ENCODE data around the gene ANKRD11. TPM values are rescaled to one million over a fixed set of nuclear protein-coding genes. Genes with fewer than 3 reads are reported as not detected.

ANKRD11 gene
- total and polyA plus RNA-seq, 7 experiments from 2014 or later: 8.7 to 254 (median 239) TPM

DNA sequence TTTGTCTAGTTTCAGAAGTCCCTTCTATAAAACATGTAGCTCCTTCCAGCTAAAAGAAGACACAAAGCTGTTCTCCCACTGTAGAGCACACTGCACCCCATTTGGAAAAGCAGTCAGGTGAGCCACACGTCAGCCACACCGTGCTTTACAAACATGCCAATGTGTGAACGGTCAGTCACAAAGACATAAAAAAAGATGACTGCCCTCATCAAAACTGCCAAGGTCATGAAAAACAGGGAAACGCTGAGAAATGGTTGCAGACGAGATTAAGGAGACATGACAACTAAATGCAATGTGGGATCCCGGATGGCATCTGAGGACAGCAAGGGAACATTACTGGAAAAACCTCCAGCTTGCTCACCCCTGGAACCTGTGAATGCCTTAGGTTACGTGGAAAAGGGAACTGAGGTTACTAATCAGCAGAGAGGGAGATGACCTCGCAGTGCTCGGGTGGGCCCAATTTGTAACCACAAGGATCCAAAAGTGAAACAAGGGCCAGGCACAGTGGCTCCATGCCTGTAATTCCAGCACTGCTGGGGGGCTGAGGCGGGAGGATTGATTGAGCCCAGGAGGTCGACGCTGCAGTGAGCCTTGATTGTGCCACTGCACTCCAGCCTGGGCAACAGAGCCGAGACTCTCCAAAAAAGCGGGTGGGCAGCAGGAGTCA lies 8.1 kb downstream of the ANKRD11 start:
- H3K4me1 Mint-ChIP-seq: peaks cover 81 to 96% (median 87%) of the 10 kb centered on the region in 7 donors
- H3K4me3 ChIP-seq (ENCODE audit: low read length): no peak overlapping the region
- H3K36me3 Mint-ChIP-seq: peaks cover 0 to 18% (median 3%) of the 10 kb centered on the region in 5 donors
- H3K27ac ChIP-seq (ENCODE audit: low read depth, low read length): peak overlapping the region; percentile 43
- peak overlapping the region; percentile 61 to 98 (median 83) for H3K4me3 Mint-ChIP-seq
- no peaks in the 10 kb centered on the region for H3K36me3 ChIP-seq (ENCODE audit: control insufficient read depth in 2 of 3, insufficient read depth in 3 of 3, low read length in 3 of 3)
- H3K4me1 ChIP-seq (ENCODE audit: control insufficient read depth in 2 of 2, insufficient read depth in 2 of 2, low read length in 2 of 2): peaks cover 78 to 91% of the 10 kb centered on the region in 2 donors
- no peak for DNase-seq
- no peaks in the 10 kb centered on the region for H3K27me3 ChIP-seq (ENCODE audit: control insufficient read depth in 2 of 2, insufficient read depth in 2 of 2, low read length in 2 of 2)
- ChIA-PET CTCF (no interaction called here), POLR2A (interaction anchor here (0.6 to 4.6 kb wide), 12 partner anchors 8 to 353 kb away, joined by 3 to 17 read pairs (median 4); partner anchors contain the start of gene SPG7)
- no peak for ATAC-seq
- no peaks in the 10 kb centered on the region for H3K27me3 Mint-ChIP-seq
- peaks cover 0 to 3% (median 0%) of the 10 kb centered on the region in 11 donors for H3K9me3 Mint-ChIP-seq
- H3K27ac Mint-ChIP-seq: peak overlapping the region; percentile 67 to 99 (median 93)
- H3K9me3 ChIP-seq (ENCODE audit: control insufficient read depth in 2 of 3, low read length in 3 of 3): no peaks in the 10 kb centered on the region
- intact Hi-C loops (cut with micrococcal nuclease): no loop called here

DNA sequence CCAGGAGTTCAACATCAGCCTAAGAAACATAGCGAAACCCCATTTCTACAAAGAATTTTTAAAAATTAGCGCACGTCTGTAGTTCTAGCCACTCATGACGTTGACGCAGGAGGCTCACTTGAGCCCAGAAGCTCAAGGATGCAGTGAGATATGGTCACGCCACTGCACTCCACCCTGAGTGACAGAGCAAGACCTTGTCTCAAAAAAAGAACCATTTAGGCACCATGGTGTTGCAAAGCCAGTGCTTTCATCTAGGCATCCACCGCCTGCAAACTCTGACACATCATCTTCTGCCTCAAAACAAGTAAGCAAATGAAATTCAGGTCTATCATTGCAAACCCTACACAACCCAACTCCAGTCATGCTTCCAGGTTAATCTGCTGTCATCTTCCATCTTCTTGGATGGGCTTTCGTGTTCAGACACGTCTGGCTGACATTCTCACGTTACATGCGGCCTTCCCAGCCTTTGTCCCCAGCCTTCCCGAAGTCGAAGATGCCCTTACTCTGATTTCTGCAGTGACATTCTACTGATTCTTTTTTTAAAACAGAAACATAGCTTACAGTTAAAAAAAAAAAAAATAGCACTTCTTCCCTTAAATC lies 8.9 kb downstream of the ANKRD11 start:
- Histone ChIP-seq H3K4me3 (ENCODE audit: low read length) (no peak overlapping the region), H3K27me3 (ENCODE audit: control insufficient read depth in 2 of 2, insufficient read depth in 2 of 2, low read length in 2 of 2) (no peaks in the 10 kb centered on the region), H3K9me3 (ENCODE audit: control insufficient read depth in 2 of 3, low read length in 3 of 3) (no peaks in the 10 kb centered on the region), H3K36me3 (ENCODE audit: control insufficient read depth in 2 of 3, insufficient read depth in 3 of 3, low read length in 3 of 3) (no peaks in the 10 kb centered on the region), H3K27ac (ENCODE audit: low read depth, low read length) (peak overlapping the region; percentile 2), H3K4me1 (ENCODE audit: control insufficient read depth in 2 of 2, insufficient read depth in 2 of 2, low read length in 2 of 2) (peaks cover 78 to 91% of the 10 kb centered on the region in 2 donors)
- Mint-ChIP-seq H3K9me3 (peaks cover 0 to 3% (median 0%) of the 10 kb centered on the region in 11 donors), H3K36me3 (peaks cover 0 to 17% (median 3%) of the 10 kb centered on the region in 5 donors), H3K4me3 (peak overlapping the region; percentile 57 to 98 (median 79)), H3K27ac (peak overlapping the region; percentile 15 to 98 (median 92)), H3K4me1 (peaks cover 83 to 96% (median 89%) of the 10 kb centered on the region in 7 donors), H3K27me3 (no peaks in the 10 kb centered on the region)
- ChIA-PET POLR2A (interaction anchor here (0.6 to 4.6 kb wide), 12 partner anchors 8 to 113 kb away, joined by 3 to 17 read pairs (median 4); partner anchors contain the start of gene SPG7), CTCF (no interaction called here)
- ATAC-seq (no peak), DNase-seq (no peak)
- intact Hi-C loops (cut with micrococcal nuclease): no loop called here

DNA sequence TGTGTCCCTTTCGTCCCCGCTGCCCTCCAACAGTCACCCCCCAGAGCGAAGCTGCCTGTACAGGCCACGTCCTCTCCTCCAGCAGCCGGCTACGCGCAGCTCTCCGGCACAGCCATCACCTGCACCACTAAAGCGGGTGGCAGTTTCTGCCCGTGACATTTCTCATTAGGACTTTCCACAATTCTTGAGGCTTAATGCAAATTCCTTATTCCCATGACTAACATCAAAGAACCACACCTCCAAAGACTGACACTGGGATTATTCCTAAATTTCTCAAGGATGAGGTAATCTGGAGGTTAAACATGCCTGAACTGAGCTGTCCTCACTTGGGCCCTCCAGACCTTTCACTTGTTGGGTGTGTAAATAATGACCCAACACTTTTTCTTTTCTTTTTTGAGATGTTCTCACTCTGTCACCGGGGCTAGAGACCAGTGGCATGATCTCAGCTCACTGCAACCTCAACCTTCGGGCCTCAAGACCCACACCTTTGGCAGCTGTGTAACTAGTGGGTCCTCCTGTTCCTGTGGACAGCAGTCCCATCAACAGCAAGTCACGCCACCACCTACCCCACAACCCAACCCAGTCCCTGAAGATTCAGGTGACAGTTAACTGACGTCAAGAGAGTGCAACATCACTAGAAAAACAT lies 11.7 kb downstream of the ANKRD11 start:
- Histone ChIP-seq H3K27me3 (ENCODE audit: control insufficient read depth in 2 of 2, insufficient read depth in 2 of 2, low read length in 2 of 2) (no peaks in the 10 kb centered on the region), H3K27ac (ENCODE audit: low read depth, low read length) (peak overlapping the region; percentile 14), H3K36me3 (ENCODE audit: control insufficient read depth in 2 of 3, insufficient read depth in 3 of 3, low read length in 3 of 3) (no peaks in the 10 kb centered on the region), H3K4me1 (ENCODE audit: control insufficient read depth in 2 of 2, insufficient read depth in 2 of 2, low read length in 2 of 2) (peaks cover 82 to 90% of the 10 kb centered on the region in 2 donors), H3K9me3 (ENCODE audit: control insufficient read depth in 2 of 3, low read length in 3 of 3) (no peaks in the 10 kb centered on the region), H3K4me3 (ENCODE audit: low read length) (peak overlapping the region; percentile 39)
- ATAC-seq (peak; percentile 32), DNase-seq (peak in 1 of 9 donors; percentile 17)
- Mint-ChIP-seq H3K27me3 (no peaks in the 10 kb centered on the region), H3K36me3 (peaks cover 0 to 19% (median 9%) of the 10 kb centered on the region in 5 donors), H3K4me1 (peaks cover 77 to 96% (median 89%) of the 10 kb centered on the region in 7 donors), H3K9me3 (peaks cover 0 to 4% (median 0%) of the 10 kb centered on the region in 11 donors), H3K4me3 (peak overlapping the region; percentile 73 to 95 (median 84)), H3K27ac (peak overlapping the region; percentile 48 to 87 (median 82))
- ChIA-PET CTCF (interaction anchor here (0.7 to 1.1 kb wide), 3 partner anchors 23 to 162 kb away, joined by 3 read pairs; no protein-coding TSS in a partner anchor), POLR2A (interaction anchor here (0.7 to 1.2 kb wide), 2 partner anchors 23 to 86 kb away, joined by 3 to 5 read pairs; no protein-coding TSS in a partner anchor)
- intact Hi-C loops (cut with micrococcal nuclease): no loop called here

DNA sequence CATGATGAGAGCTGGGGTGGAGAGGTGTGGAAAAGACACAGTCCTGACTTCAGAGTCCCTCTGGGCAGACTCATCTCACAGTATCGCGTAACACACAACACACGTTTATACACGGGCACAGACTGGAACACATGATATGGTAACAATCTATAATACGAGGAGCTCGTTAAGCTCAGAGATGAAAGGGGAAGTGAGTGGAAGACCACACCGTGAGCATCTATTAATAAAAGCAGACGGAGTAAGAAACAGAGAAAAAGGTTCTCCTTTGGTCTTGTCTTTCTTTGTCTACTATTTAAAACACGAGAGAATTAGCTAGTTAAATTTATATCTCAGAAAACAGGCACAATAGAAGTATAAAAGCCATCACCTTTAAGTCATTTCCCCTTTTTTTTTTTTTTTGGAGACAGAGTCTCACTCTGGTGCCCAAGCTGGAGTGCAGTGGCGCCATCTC lies 13.5 kb downstream of the ANKRD11 start:
- POLR2A ChIA-PET: interaction anchor here (0.6 to 1.3 kb wide), 7 partner anchors 8 to 285 kb away, joined by 3 to 5 read pairs (median 3); partner anchors contain the start of gene ANKRD11
- intact Hi-C loops (cut with micrococcal nuclease): loop anchor here in 1 of 2 donors (1.0 kb wide), 1 partner anchor 7 kb away; no protein-coding TSS in a partner anchor
- peaks cover 78 to 96% (median 89%) of the 10 kb centered on the region in 7 donors for H3K4me1 Mint-ChIP-seq

DNA sequence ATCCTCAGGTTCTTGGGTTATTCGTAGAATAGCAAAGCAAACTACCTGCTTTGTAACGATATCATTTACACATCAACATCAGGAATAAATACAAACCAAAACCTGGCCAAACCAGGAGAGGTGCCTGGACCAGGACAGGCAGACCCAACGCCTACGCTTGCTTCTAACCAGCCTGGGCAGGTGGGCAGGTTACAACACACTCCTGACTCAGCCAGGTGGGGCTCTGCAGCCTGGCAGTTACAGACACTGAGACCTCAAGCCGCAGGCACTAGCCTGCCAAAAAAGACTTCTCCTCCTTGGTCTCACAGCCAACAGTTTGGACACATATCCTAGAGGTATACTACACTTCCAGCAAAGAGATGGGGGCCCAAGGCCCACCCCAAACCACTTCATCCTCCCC lies 14.0 kb downstream of the ANKRD11 start:
- no peaks in the 10 kb centered on the region for H3K27me3 Mint-ChIP-seq
- Histone ChIP-seq H3K27me3 (ENCODE audit: control insufficient read depth in 2 of 2, insufficient read depth in 2 of 2, low read length in 2 of 2) (no peaks in the 10 kb centered on the region), H3K4me1 (ENCODE audit: control insufficient read depth in 2 of 2, insufficient read depth in 2 of 2, low read length in 2 of 2) (peaks cover 82 to 89% of the 10 kb centered on the region in 2 donors), H3K4me3 (ENCODE audit: low read length) (peak overlapping the region; percentile 22), H3K9me3 (ENCODE audit: control insufficient read depth in 2 of 3, low read length in 3 of 3) (no peaks in the 10 kb centered on the region), H3K27ac (ENCODE audit: low read depth, low read length) (no peak overlapping the region), H3K36me3 (ENCODE audit: control insufficient read depth in 2 of 3, insufficient read depth in 3 of 3, low read length in 3 of 3) (no peaks in the 10 kb centered on the region)
- H3K9me3 Mint-ChIP-seq: peaks cover 0 to 4% (median 0%) of the 10 kb centered on the region in 11 donors
- peak overlapping the region; percentile 38 to 95 (median 72) for H3K4me3 Mint-ChIP-seq
- CTCF ChIA-PET: interaction anchor here (0.6 to 1.0 kb wide), 3 partner anchors 10 to 120 kb away, joined by 4 to 5 read pairs (median 4); no protein-coding TSS in a partner anchor
- peaks cover 78 to 96% (median 89%) of the 10 kb centered on the region in 7 donors for H3K4me1 Mint-ChIP-seq
- peaks cover 0 to 15% (median 9%) of the 10 kb centered on the region in 5 donors for H3K36me3 Mint-ChIP-seq
- peak overlapping the region; percentile 26 to 92 (median 81) for H3K27ac Mint-ChIP-seq
- POLR2A ChIA-PET: interaction anchor here (0.8 to 1.3 kb wide), 5 partner anchors 8 to 32 kb away, joined by 3 to 5 read pairs (median 4); partner anchors contain the start of gene ANKRD11
- peak; percentile 2 for ATAC-seq
- intact Hi-C loops (cut with micrococcal nuclease): loop anchor here in 1 of 2 donors (1.0 kb wide), 1 partner anchor 8 kb away; no protein-coding TSS in a partner anchor
- no peak for DNase-seq

More for the DNA sequence above, 13.5 kb downstream of the ANKRD11 start:
- ATAC-seq: peak; percentile 51
- Histone ChIP-seq H3K9me3 (ENCODE audit: control insufficient read depth in 2 of 3, low read length in 3 of 3) (no peaks in the 10 kb centered on the region), H3K27ac (ENCODE audit: low read depth, low read length) (no peak overlapping the region), H3K36me3 (ENCODE audit: control insufficient read depth in 2 of 3, insufficient read depth in 3 of 3, low read length in 3 of 3) (no peaks in the 10 kb centered on the region), H3K27me3 (ENCODE audit: control insufficient read depth in 2 of 2, insufficient read depth in 2 of 2, low read length in 2 of 2) (no peaks in the 10 kb centered on the region), H3K4me1 (ENCODE audit: control insufficient read depth in 2 of 2, insufficient read depth in 2 of 2, low read length in 2 of 2) (peaks cover 82 to 89% of the 10 kb centered on the region in 2 donors), H3K4me3 (ENCODE audit: low read length) (peak overlapping the region; percentile 22)
- peaks cover 0 to 15% (median 9%) of the 10 kb centered on the region in 5 donors for H3K36me3 Mint-ChIP-seq
- no peak for DNase-seq
- peaks cover 0 to 4% (median 0%) of the 10 kb centered on the region in 11 donors for H3K9me3 Mint-ChIP-seq
- H3K4me3 Mint-ChIP-seq: peak overlapping the region; percentile 38 to 95 (median 72)
- CTCF ChIA-PET: interaction anchor here (0.6 to 1.0 kb wide), 3 partner anchors 9 to 120 kb away, joined by 4 to 5 read pairs (median 4); no protein-coding TSS in a partner anchor
- peak overlapping the region; percentile 26 to 92 (median 81) for H3K27ac Mint-ChIP-seq
- H3K27me3 Mint-ChIP-seq: no peaks in the 10 kb centered on the region

Data from naive thymus-derived CD4-positive, alpha-beta T cell (primary cell).